Ramos (cell line): Measurements from ENCODE around the gene ABCC4.
"Not testable (repeated sequence)": the region's sequence is repeated elsewhere in the genome, so short reads cannot be mapped to it uniquely, and the experiment has no call there.

Experiments used
- in situ Hi-C: fragments of 300-500 bp; cut with MboI; formaldehyde crosslinking; loops from one replicate; pipeline ENCODE4 v1.14.3; 2022; ENCODE audit warnings: low sequenced_read_pairs; ENCODE audit not compliant: unreplicated experiment

Gene ABCC4

GRCh38 chr13:95201814-95202651 is 99.2 kb downstream of the ABCC4 start:
- in situ Hi-C loops, result no loop called here

GRCh38 chr13:95200386-95200957 is 100.8 kb downstream of the ABCC4 start:
- in situ Hi-C loops, result not testable (repeated sequence)

- in situ Hi-C loops, result loop anchor here (25.0 kb wide), 1 partner anchor 1762 kb away; no protein-coding TSS in a partner anchor
Measured at GRCh38 chr13:95199896-95200295, 101.4 kb downstream of the ABCC4 start.

- in situ Hi-C loops, result loop anchor here (25.0 kb wide), 1 partner anchor 1764 kb away; no protein-coding TSS in a partner anchor
Measured at GRCh38 chr13:95198606-95199005, 102.6 kb downstream of the ABCC4 start.

- in situ Hi-C loops, result loop anchor here (25.0 kb wide), 1 partner anchor 1765 kb away; no protein-coding TSS in a partner anchor
Measured at GRCh38 chr13:95197548-95197947, 103.7 kb downstream of the ABCC4 start.

- in situ Hi-C loops, result loop anchor here (25.0 kb wide), 1 partner anchor 1767 kb away; no protein-coding TSS in a partner anchor
Measured at GRCh38 chr13:95195146-95195545, 106.1 kb downstream of the ABCC4 start.

GRCh38 chr13:95193509-95194230 is 107.6 kb downstream of the ABCC4 start:
- in situ Hi-C loops, result loop anchor here (5.0 to 25.0 kb wide), 2 partner anchors 214 to 1769 kb away; no protein-coding TSS in a partner anchor

- in situ Hi-C loops, result loop anchor here (5.0 to 25.0 kb wide), 2 partner anchors 214 to 1769 kb away; no protein-coding TSS in a partner anchor
Measured at GRCh38 chr13:95192998-95193397, 108.3 kb downstream of the ABCC4 start.

- in situ Hi-C loops, result loop anchor here (5.0 to 25.0 kb wide), 2 partner anchors 215 to 1770 kb away; no protein-coding TSS in a partner anchor
Measured at GRCh38 chr13:95192564-95192945, 108.7 kb downstream of the ABCC4 start.

- in situ Hi-C loops, result loop anchor here (5.0 to 25.0 kb wide), 2 partner anchors 215 to 1770 kb away; no protein-coding TSS in a partner anchor
Measured at GRCh38 chr13:95191821-95192563, 109.3 kb downstream of the ABCC4 start.

- in situ Hi-C loops, result loop anchor here (25.0 kb wide), 1 partner anchor 1774 kb away; no protein-coding TSS in a partner anchor
Measured at GRCh38 chr13:95188128-95188527, 113.1 kb downstream of the ABCC4 start.

GRCh38 chr13:95185851-95186250 is 115.4 kb downstream of the ABCC4 start:
- in situ Hi-C loops, result loop anchor here (25.0 kb wide), 1 partner anchor 1776 kb away; no protein-coding TSS in a partner anchor

GRCh38 chr13:95185311-95185710 is 115.9 kb downstream of the ABCC4 start:
- in situ Hi-C loops, result loop anchor here (25.0 kb wide), 1 partner anchor 1777 kb away; no protein-coding TSS in a partner anchor

GRCh38 chr13:95184317-95184716 is 116.9 kb downstream of the ABCC4 start:
- in situ Hi-C loops, result loop anchor here (25.0 kb wide), 1 partner anchor 1778 kb away; no protein-coding TSS in a partner anchor

GRCh38 chr13:95182570-95183265 is 118.5 kb downstream of the ABCC4 start:
- in situ Hi-C loops, result loop anchor here (25.0 kb wide), 1 partner anchor 1780 kb away; no protein-coding TSS in a partner anchor

GRCh38 chr13:95181586-95181985 is 119.7 kb downstream of the ABCC4 start:
- in situ Hi-C loops, result loop anchor here (25.0 kb wide), 1 partner anchor 1781 kb away; no protein-coding TSS in a partner anchor

GRCh38 chr13:95180513-95181245 is 120.6 kb downstream of the ABCC4 start:
- in situ Hi-C loops, result loop anchor here (25.0 kb wide), 1 partner anchor 1782 kb away; no protein-coding TSS in a partner anchor
